Activated naive CD4-positive, alpha-beta T cell treated with anti-CD3 and anti-CD28 coated beads, Interleukin-2, amount 50 U/mL, for 24 hours (primary cell): ENCODE data around the gene CADM1.

ENCODE experiments used
- H3K27ac Mint-ChIP-seq: one replicate; pipeline ENCODE4 v1.8.0; 2021; ENCODE audit warnings: mild to moderate bottlenecking, mixed read lengths
- H3K27me3 Mint-ChIP-seq: one replicate; pipeline ENCODE4 v1.8.0; 2021; ENCODE audit warnings: mixed read lengths
- H3K36me3 Mint-ChIP-seq: one replicate; pipeline ENCODE4 v1.8.0; 2021; ENCODE audit warnings: mixed read lengths
- H3K4me1 Mint-ChIP-seq: one replicate; pipeline ENCODE4 v1.8.0; 2021; ENCODE audit warnings: mixed read lengths
- H3K4me3 Mint-ChIP-seq: one replicate; pipeline ENCODE4 v1.8.0; 2021; ENCODE audit warnings: mild to moderate bottlenecking, mixed read lengths
- H3K9me3 Mint-ChIP-seq: one replicate; pipeline ENCODE4 v1.8.0; 2021; ENCODE audit warnings: mixed read lengths

The CADM1 gene

DNA sequence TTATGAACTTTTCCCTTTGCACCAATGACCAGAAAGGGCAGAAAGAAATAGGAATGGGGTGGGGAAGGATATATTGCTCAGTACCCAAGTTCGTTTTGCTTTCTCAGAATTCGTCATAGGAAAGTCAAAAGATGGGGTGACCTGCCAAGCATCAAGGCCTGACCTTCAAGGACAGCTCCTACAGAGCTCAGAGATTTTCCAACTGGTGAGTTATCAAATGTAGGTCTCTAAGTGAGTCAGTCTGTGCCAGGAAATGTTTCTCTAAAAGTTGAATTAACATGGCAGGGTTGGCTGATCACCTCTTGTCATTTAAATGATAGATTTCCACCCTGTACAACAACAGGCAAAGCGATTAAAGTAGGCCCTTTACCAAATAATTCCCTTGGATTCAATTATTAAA is 307.2 kb downstream of the CADM1 start:
- H3K4me1 Mint-ChIP-seq, result no peaks in the 10 kb centered on the region
- H3K9me3 Mint-ChIP-seq, result peaks cover 4% of the 10 kb centered on the region
- no peaks in the 10 kb centered on the region for H3K36me3 Mint-ChIP-seq
- H3K27ac Mint-ChIP-seq, result no peak overlapping the region
- peaks cover 2% of the 10 kb centered on the region for H3K27me3 Mint-ChIP-seq
- H3K4me3 Mint-ChIP-seq, result no peak overlapping the region

- Mint-ChIP-seq H3K36me3 (no peaks in the 10 kb centered on the region), H3K4me1 (no peaks in the 10 kb centered on the region), H3K27me3 (peaks cover 2% of the 10 kb centered on the region), H3K27ac (no peak overlapping the region), H3K9me3 (peaks cover 4% of the 10 kb centered on the region), H3K4me3 (no peak overlapping the region)
Measured at GRCh38 chr11:115194802-115195110, 309.5 kb downstream of the CADM1 start.

- H3K4me1 Mint-ChIP-seq, result no peaks in the 10 kb centered on the region
- H3K9me3 Mint-ChIP-seq, result peaks cover 4% of the 10 kb centered on the region
- no peaks in the 10 kb centered on the region for H3K36me3 Mint-ChIP-seq
- H3K4me3 Mint-ChIP-seq, result no peak overlapping the region
- H3K27me3 Mint-ChIP-seq, result peaks cover 2% of the 10 kb centered on the region
- H3K27ac Mint-ChIP-seq, result no peak overlapping the region
Measured at GRCh38 chr11:115193914-115194801, 310.1 kb downstream of the CADM1 start.

DNA sequence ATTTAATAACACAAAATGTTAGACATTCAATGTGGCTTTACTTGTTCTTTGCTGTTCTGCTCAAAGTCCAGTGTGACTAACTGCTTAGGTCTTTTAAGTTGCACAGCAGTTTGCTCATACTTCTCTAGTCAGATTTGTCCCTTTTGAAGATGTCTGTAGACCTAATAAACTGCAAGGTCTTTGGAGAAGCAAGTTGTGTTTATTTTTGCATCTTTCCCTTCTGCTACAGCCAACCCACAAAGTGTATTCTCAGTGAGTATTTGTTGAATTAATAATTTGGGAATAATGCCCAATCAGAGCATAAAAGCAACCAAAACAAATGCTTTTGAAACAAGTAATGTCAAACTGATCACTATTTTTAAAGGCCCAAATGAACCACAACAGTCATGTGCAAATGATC is 312.5 kb downstream of the CADM1 start:
- Mint-ChIP-seq H3K4me1 (no peaks in the 10 kb centered on the region), H3K27me3 (peaks cover 2% of the 10 kb centered on the region), H3K27ac (no peak overlapping the region), H3K9me3 (peaks cover 4% of the 10 kb centered on the region), H3K4me3 (no peak overlapping the region), H3K36me3 (no peaks in the 10 kb centered on the region)

- H3K4me1 Mint-ChIP-seq, result no peaks in the 10 kb centered on the region
Measured at GRCh38 chr11:115190196-115190595, 314.0 kb downstream of the CADM1 start.

DNA sequence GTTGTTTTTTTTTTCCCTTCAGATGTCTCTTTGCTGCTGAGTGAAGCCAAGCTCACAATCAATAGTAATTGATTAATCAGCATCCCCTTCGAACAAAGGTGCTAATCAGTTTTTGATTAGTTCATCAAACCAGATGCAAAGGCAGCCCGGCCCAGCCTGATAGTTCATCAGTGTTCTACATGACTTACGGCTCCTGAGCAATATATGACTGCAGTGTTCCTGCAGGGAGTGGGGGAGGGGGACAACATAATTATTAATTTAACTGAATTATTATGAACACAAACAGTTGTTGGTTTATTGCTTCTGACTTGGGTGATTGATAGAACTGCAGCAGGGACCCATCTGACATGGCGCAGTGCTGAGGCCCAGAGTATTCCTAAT is 315.3 kb downstream of the CADM1 start:
- no peaks in the 10 kb centered on the region for H3K4me1 Mint-ChIP-seq
- H3K36me3 Mint-ChIP-seq, result no peaks in the 10 kb centered on the region
- no peak overlapping the region for H3K4me3 Mint-ChIP-seq
- peaks cover under 1% of the 10 kb centered on the region for H3K9me3 Mint-ChIP-seq
- H3K27ac Mint-ChIP-seq, result no peak overlapping the region
- H3K27me3 Mint-ChIP-seq, result peaks cover 2% of the 10 kb centered on the region

More at GRCh38 chr11:115190196-115190595, 314.0 kb downstream of the CADM1 start:
- Mint-ChIP-seq H3K27me3 (peaks cover 3% of the 10 kb centered on the region), H3K27ac (no peak overlapping the region), H3K36me3 (no peaks in the 10 kb centered on the region), H3K4me3 (no peak overlapping the region), H3K9me3 (peaks cover 4% of the 10 kb centered on the region)

DNA sequence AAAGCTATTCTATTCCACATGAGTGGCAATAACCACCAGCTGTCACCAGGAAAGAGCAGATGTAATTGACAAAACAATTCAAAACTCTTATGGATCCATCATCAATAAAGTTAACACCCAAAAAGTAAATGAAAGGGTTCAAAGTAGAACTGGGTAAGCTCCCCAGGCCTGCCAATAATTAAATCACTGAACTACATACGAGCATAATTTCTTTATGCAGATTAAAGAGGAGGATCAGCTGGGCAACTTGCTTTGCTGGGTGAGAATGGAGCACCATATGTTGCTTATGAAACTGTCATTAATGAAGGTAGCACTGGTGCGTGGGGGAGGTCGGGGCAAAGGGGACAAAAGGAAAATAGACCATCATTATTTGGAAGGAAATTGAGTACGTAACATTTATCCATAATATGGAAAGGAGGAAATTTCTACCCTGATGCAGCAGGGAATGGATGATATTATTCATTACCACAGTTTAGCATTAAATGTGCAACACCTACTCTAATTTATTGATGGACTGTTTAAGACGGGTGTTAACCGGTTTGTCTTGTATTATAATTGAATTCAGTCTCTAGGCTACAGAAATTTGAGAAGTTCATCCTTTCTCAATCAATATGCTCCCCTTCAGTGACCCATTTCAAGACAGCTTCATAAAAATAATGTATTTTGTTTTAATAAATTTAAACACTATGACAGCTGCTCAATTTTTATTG is 315.9 kb downstream of the CADM1 start:
- no peaks in the 10 kb centered on the region for H3K4me1 Mint-ChIP-seq
- peaks cover 1% of the 10 kb centered on the region for H3K27me3 Mint-ChIP-seq
- no peak overlapping the region for H3K4me3 Mint-ChIP-seq
- no peak overlapping the region for H3K27ac Mint-ChIP-seq
- no peaks in the 10 kb centered on the region for H3K9me3 Mint-ChIP-seq
- H3K36me3 Mint-ChIP-seq, result no peaks in the 10 kb centered on the region

- Mint-ChIP-seq H3K27me3 (peaks cover 1% of the 10 kb centered on the region), H3K36me3 (no peaks in the 10 kb centered on the region), H3K4me1 (no peaks in the 10 kb centered on the region), H3K27ac (no peak overlapping the region), H3K9me3 (no peaks in the 10 kb centered on the region), H3K4me3 (no peak overlapping the region)
Measured at GRCh38 chr11:115185931-115186330, 318.3 kb downstream of the CADM1 start.

- Mint-ChIP-seq H3K27ac (no peak overlapping the region), H3K4me3 (no peak overlapping the region), H3K9me3 (no peaks in the 10 kb centered on the region), H3K36me3 (no peaks in the 10 kb centered on the region), H3K27me3 (peaks cover 1% of the 10 kb centered on the region), H3K4me1 (no peaks in the 10 kb centered on the region)
Measured at GRCh38 chr11:115185507-115185906, 318.7 kb downstream of the CADM1 start.

GRCh38 chr11:115184901-115185300 is 319.3 kb downstream of the CADM1 start:
- no peaks in the 10 kb centered on the region for H3K9me3 Mint-ChIP-seq
- H3K27ac Mint-ChIP-seq, result no peak overlapping the region
- H3K4me3 Mint-ChIP-seq, result no peak overlapping the region
- H3K27me3 Mint-ChIP-seq, result peaks cover 1% of the 10 kb centered on the region
- H3K4me1 Mint-ChIP-seq, result no peaks in the 10 kb centered on the region
- H3K36me3 Mint-ChIP-seq, result no peaks in the 10 kb centered on the region

DNA sequence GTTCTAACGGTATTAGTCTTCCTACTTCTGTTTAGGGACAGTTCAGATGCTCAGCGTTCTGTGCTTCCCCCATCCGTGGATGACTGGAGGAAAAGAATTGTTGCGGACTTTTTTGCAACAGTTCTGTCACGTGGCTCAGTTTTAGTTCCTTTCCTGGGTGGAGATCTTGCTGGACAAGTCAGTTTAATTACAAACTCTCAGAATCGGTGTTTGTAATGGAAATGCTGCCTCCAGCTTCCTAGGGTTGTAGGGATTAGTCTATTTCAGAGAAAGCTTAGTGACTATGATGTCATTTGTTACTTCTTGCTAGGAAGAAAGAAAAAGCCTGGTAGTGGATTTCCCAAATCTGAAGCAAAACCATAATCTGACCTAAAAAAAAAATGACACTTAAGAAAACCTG is 320.4 kb downstream of the CADM1 start:
- Mint-ChIP-seq H3K9me3 (no peaks in the 10 kb centered on the region), H3K36me3 (no peaks in the 10 kb centered on the region), H3K4me3 (no peak overlapping the region), H3K27ac (no peak overlapping the region), H3K4me1 (no peaks in the 10 kb centered on the region), H3K27me3 (peaks cover 1% of the 10 kb centered on the region)

DNA sequence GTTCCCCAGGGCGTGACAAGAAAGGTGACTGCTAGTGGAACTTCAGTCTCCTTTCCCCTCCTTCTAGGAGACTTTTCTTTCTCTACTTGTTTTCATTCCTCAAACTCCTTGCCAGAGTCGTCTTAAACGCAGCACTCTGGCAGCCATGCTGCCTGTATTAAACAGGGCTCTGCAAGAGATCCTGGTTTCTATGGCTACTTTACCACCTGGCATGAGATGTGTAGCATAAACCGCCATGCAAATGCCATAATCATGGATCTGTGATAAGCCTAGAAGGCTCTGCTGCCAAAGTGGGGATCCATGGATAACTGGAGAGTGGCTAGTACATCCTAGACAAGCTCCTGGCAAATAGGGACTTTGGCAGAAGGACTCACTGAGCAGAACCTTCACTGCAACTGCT is 321.1 kb downstream of the CADM1 start:
- peaks cover 1% of the 10 kb centered on the region for H3K27me3 Mint-ChIP-seq
- H3K4me3 Mint-ChIP-seq, result no peak overlapping the region
- no peaks in the 10 kb centered on the region for H3K4me1 Mint-ChIP-seq
- H3K27ac Mint-ChIP-seq, result no peak overlapping the region
- H3K9me3 Mint-ChIP-seq, result no peaks in the 10 kb centered on the region
- no peaks in the 10 kb centered on the region for H3K36me3 Mint-ChIP-seq

DNA sequence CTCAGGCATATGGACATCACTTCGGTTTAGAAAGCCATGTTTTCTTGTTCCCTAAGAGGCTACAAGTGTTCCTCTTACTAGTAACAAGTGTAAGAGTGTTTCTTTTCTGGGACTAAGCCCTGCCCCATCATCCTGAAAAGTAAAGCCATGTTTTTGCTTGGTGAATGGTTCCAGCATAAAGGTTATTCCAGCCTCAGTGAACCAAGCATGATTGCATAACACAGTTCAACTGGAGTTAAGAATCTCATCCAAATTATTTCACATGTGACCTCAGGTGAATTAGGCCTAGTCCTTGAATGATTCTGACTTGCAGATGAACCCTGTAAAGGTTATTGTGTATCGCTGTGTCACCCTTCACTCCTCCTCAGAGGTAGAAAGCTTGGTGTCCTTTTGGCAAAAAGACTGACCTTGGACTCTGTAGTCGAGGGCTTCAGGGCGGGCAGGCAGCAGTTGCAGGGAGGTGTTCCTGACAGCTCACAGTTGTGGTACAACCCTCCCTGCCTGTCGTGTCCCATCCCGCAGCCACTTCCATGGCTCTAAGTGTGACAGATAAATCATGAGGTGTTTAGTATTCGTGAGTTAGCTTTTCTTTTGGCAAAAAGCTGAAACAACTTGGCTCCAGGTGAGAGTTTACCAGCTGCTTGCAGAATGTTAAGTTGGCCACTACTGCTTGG is 321.8 kb downstream of the CADM1 start:
- Mint-ChIP-seq H3K9me3 (no peaks in the 10 kb centered on the region), H3K4me3 (no peak overlapping the region), H3K36me3 (no peaks in the 10 kb centered on the region), H3K4me1 (no peaks in the 10 kb centered on the region), H3K27me3 (peaks cover 1% of the 10 kb centered on the region), H3K27ac (no peak overlapping the region)

GRCh38 chr11:115181538-115181937 is 322.7 kb downstream of the CADM1 start:
- no peak overlapping the region for H3K4me3 Mint-ChIP-seq
- H3K36me3 Mint-ChIP-seq, result no peaks in the 10 kb centered on the region
- no peaks in the 10 kb centered on the region for H3K4me1 Mint-ChIP-seq
- H3K27me3 Mint-ChIP-seq, result peaks cover 1% of the 10 kb centered on the region
- H3K9me3 Mint-ChIP-seq, result no peaks in the 10 kb centered on the region
- no peak overlapping the region for H3K27ac Mint-ChIP-seq

GRCh38 chr11:115180272-115180671 is 323.9 kb downstream of the CADM1 start:
- no peaks in the 10 kb centered on the region for H3K27me3 Mint-ChIP-seq
- no peak overlapping the region for H3K27ac Mint-ChIP-seq
- no peaks in the 10 kb centered on the region for H3K36me3 Mint-ChIP-seq
- no peaks in the 10 kb centered on the region for H3K9me3 Mint-ChIP-seq
- H3K4me1 Mint-ChIP-seq, result no peaks in the 10 kb centered on the region
- no peak overlapping the region for H3K4me3 Mint-ChIP-seq

DNA sequence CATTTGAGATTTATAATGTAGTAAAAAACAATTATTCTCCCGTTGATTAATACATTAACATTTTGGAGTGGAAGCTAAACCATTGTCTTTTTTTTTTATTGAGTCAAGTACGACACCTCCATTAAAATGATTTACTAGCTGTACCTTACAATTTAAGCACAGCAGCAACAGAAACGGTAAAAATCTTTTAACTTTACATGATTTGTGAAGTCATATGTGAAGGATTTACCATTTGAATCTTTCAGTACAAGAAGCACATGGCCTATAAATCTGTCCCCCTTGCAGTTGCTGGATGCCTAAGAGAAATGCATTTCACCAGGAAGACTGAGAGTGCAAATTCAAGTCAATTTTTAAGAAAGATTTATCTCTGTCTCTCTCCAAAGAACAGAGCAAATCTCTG is 324.6 kb downstream of the CADM1 start:
- Mint-ChIP-seq H3K27me3 (no peaks in the 10 kb centered on the region), H3K4me3 (no peak overlapping the region), H3K4me1 (no peaks in the 10 kb centered on the region), H3K9me3 (no peaks in the 10 kb centered on the region), H3K27ac (no peak overlapping the region), H3K36me3 (no peaks in the 10 kb centered on the region)
